EL (cell line): ENCODE data around the gene MAP2.

Experiments used
- DNase-seq: peaks from one replicate; pipeline ENCODE4 v3.0.0-alpha.2; 2016

The MAP2 gene

GRCh38 chr2:209425471-209426071 is 1.7 kb downstream of the MAP2 start:
- peak; percentile 48 for DNase-seq

- peak; percentile 6 for DNase-seq
Measured at GRCh38 chr2:209426432-209426831, 2.6 kb downstream of the MAP2 start.

- DNase-seq: peak; percentile 83
Measured at GRCh38 chr2:209431701-209432100, 7.9 kb downstream of the MAP2 start.

- no peak for DNase-seq
Measured at GRCh38 chr2:209441541-209441940, 17.7 kb downstream of the MAP2 start.

- DNase-seq: no peak
Measured at GRCh38 chr2:209442939-209443338, 19.1 kb downstream of the MAP2 start.

- no peak for DNase-seq
Measured at GRCh38 chr2:209445485-209445884, 21.6 kb downstream of the MAP2 start.

GRCh38 chr2:209451209-209451834 is 27.5 kb downstream of the MAP2 start:
- no peak for DNase-seq

GRCh38 chr2:209456489-209456888 is 32.6 kb downstream of the MAP2 start:
- DNase-seq: no peak

- DNase-seq: no peak
Measured at GRCh38 chr2:209458008-209458979, 34.4 kb downstream of the MAP2 start.

GRCh38 chr2:209459359-209459758 is 35.5 kb downstream of the MAP2 start:
- DNase-seq: no peak

GRCh38 chr2:209460151-209460761 is 36.4 kb downstream of the MAP2 start:
- DNase-seq: no peak

- DNase-seq: no peak
Measured at GRCh38 chr2:209463226-209463625, 39.4 kb downstream of the MAP2 start.

- no peak for DNase-seq
Measured at GRCh38 chr2:209463835-209464234, 40.0 kb downstream of the MAP2 start.

- DNase-seq: no peak
Measured at GRCh38 chr2:209468846-209469245, 45.0 kb downstream of the MAP2 start.

- DNase-seq: no peak
Measured at GRCh38 chr2:209469481-209469880, 45.6 kb downstream of the MAP2 start.

- DNase-seq: no peak
Measured at GRCh38 chr2:209470466-209470865, 46.6 kb downstream of the MAP2 start.

- peak; percentile 30 for DNase-seq
Measured at GRCh38 chr2:209471037-209471436, 47.2 kb downstream of the MAP2 start.

GRCh38 chr2:209472112-209472832 is 48.4 kb downstream of the MAP2 start:
- peak; percentile 62 for DNase-seq

- peak; percentile 45 for DNase-seq
Measured at GRCh38 chr2:209472871-209473270, 49.0 kb downstream of the MAP2 start.

- peak; percentile 93 for DNase-seq
Measured at GRCh38 chr2:209473930-209474419, 50.1 kb downstream of the MAP2 start.

- DNase-seq: no peak
Measured at GRCh38 chr2:209474960-209475359, 51.1 kb downstream of the MAP2 start.
